Naive thymus-derived CD8-positive, alpha-beta T cell (primary cell): ENCODE measurements around the gene HCCS. TPM values are rescaled to one million over a fixed set of nuclear protein-coding genes. Genes with fewer than 3 reads are reported as not detected.

ENCODE experiments used
- ATAC-seq, 2 donors: fragments of 150-1000 bp; cut with Tn5 transposase in 1 of 2; sonication (Bioruptor Pico), chemical (Tn5 transposase) in 1 of 2; 1 replicate in 1 of 2; 2 replicates in 1 of 2; pipeline ENCODE4 v1.10.0; 2021; ENCODE audit warnings: mild to moderate bottlenecking in 2 of 2, moderate library complexity in 2 of 2
- POLR2A ChIA-PET: fragments of 350-600 bp; sonication (Branson Sonifier 250); formaldehyde crosslinking; loops from one replicate; lab custom pipeline; 2021; ENCODE audit warnings: antibody characterized with exemption; lab: Charles Lee
- DNase-seq, 10 donors: peaks; one replicate each; pipeline versions ENCODE4 v3.0.0 to v3.0.0-alpha.2; 2020 to 2022
- H3K27ac Mint-ChIP-seq, 10 donors: one replicate each; pipeline ENCODE4 v1.8.0; 2020 to 2022; ENCODE audit warnings: mild to moderate bottlenecking in 10 of 10, mixed read lengths in 10 of 10, moderate library complexity in 4 of 10, inconsistent platforms in 1 of 10
- H3K27me3 Mint-ChIP-seq, 5 donors: one replicate each; pipeline ENCODE4 v1.8.0; 2021 to 2022; ENCODE audit warnings: mixed read lengths in 5 of 5
- H3K36me3 Mint-ChIP-seq, 3 donors: one replicate each; pipeline ENCODE4 v1.8.0; 2020 to 2022; ENCODE audit warnings: mixed read lengths in 3 of 3, mild to moderate bottlenecking in 2 of 3, inconsistent platforms in 1 of 3
- H3K4me1 Mint-ChIP-seq, 4 donors: one replicate each; pipeline ENCODE4 v1.8.0; 2021 to 2022; ENCODE audit warnings: mixed read lengths in 4 of 4
- H3K4me3 Mint-ChIP-seq, 10 donors: one replicate each; pipeline ENCODE4 v1.8.0; 2020 to 2022; ENCODE audit warnings: mild to moderate bottlenecking in 10 of 10, mixed read lengths in 10 of 10, moderate library complexity in 6 of 10, inconsistent platforms in 1 of 10
- H3K9me3 Mint-ChIP-seq, 9 donors: one replicate each; pipeline ENCODE4 v1.8.0; 2020 to 2022; ENCODE audit warnings: mixed read lengths in 9 of 9, mild to moderate bottlenecking in 3 of 9, inconsistent platforms in 1 of 9, moderate library complexity in 1 of 9
- polyA plus RNA-seq, 3 donors: library from polyadenylated mRNA; unstranded; fragments of 300-500 nt; fragmentation: Illumina TruSeq; gene quantifications; one replicate each; pipeline ENCODE4 v1.2.3, GENCODE V29; 2021
- total RNA-seq, 8 experiments: library from RNA in 2 of 8; stranded (reverse) in 2 of 8; gene quantifications; one replicate each; pipeline ENCODE4 v1.2.3 and lab custom pipeline; 2021 to 2026

HCCS gene
- total and polyA plus RNA-seq, 5 experiments from 2014 or later = 11.4 to 21.4 (median 18.1) TPM

DNA sequence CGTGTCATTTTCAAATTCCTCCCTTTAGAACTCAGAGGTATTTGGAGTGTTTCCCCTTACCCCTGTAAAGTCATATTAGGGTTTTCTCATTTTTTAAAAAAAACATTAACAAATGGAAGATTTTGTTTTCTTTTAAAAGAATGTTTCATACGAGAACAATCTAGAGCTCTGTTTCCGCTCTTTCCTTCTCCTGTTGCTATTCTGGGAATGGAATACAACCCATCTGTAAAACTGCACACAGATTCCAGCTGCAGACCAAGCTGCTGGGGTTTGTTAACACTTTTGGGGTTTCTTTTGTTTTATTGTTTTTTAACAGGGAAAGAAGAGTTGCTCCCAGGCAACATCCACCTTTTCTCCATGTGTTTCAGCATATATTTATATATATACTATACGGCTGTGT is 61.3 kb downstream of the HCCS start:
- H3K4me1 Mint-ChIP-seq = no peaks in the 10 kb centered on the region
- H3K27me3 Mint-ChIP-seq = peaks cover 4 to 25% (median 11%) of the 10 kb centered on the region in 5 donors
- H3K4me3 Mint-ChIP-seq = no peak overlapping the region
- H3K9me3 Mint-ChIP-seq = peaks cover 0 to 3% (median 0%) of the 10 kb centered on the region in 9 donors
- DNase-seq (no peak), ATAC-seq (no peak)
- H3K36me3 Mint-ChIP-seq = no peaks in the 10 kb centered on the region
- POLR2A ChIA-PET = no interaction called here
- H3K27ac Mint-ChIP-seq = no peak overlapping the region

Other genes starting within 250 kb of the HCCS start
- gene AMELX, start 182.1 kb downstream of the HCCS start, total RNA-seq = not detected
- not detected for gene AMELX, start 182.1 kb downstream of the HCCS start, polyA plus RNA-seq